Ovary (tissue), 3 donors: Measurements from ENCODE around the gene ADARB2.

Experiments
- POLR2A ChIP-seq: fragments of 450-650 bp; IDR thresholded peaks from one replicate; pipeline ENCODE4 v1.6.1; 2017; ENCODE audit warnings: antibody characterized with exemption, mild to moderate bottlenecking, moderate library complexity
- TF ChIP-seq, protein P1 (sequence below), 3 donors: fragments of 450-650 bp in 2 of 3; fragments of 200-600 bp in 1 of 3; IDR thresholded peaks; one replicate each; pipeline versions ENCODE4 v1.5.1 to v1.8.0; 2016 to 2022; ENCODE audit warnings: antibody characterized with exemption in 3 of 3, mild to moderate bottlenecking in 1 of 3
- donor health status: DM: no; HTN: no; CAD: no.

DNA sequence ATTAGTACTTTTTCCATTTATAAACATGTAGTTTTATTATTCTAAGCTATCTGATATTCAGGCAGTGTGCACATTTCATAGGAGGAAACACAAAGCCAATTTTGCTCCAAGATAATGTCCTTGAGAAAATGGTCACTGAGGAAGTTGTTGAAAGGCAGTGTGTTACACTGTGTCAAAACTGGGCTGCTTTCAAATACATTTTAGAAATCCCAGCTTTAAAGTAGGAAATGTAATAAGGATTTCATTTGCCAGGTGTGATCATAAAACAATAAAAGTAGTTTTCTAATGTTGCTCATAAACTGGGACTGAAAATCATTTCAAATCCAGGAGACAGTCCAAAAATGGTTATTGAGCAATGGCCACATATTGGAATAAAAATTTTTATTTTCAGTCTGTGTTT is 601.1 kb downstream of the ADARB2 start:
- TF ChIP-seq POLR2A: no peak
- TF ChIP-seq, protein P1, sequence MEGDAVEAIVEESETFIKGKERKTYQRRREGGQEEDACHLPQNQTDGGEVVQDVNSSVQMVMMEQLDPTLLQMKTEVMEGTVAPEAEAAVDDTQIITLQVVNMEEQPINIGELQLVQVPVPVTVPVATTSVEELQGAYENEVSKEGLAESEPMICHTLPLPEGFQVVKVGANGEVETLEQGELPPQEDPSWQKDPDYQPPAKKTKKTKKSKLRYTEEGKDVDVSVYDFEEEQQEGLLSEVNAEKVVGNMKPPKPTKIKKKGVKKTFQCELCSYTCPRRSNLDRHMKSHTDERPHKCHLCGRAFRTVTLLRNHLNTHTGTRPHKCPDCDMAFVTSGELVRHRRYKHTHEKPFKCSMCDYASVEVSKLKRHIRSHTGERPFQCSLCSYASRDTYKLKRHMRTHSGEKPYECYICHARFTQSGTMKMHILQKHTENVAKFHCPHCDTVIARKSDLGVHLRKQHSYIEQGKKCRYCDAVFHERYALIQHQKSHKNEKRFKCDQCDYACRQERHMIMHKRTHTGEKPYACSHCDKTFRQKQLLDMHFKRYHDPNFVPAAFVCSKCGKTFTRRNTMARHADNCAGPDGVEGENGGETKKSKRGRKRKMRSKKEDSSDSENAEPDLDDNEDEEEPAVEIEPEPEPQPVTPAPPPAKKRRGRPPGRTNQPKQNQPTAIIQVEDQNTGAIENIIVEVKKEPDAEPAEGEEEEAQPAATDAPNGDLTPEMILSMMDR (IDR thresholded peaks at IDR 0.05): no peak
